ENCODE data around the gene CHSY1. TPM values are rescaled to one million over a fixed set of nuclear protein-coding genes. Genes with fewer than 3 reads are reported as not detected.

The CHSY1 gene
- total RNA-seq, 1 experiment from 2014 or later: 59.1 TPM

GRCh38 chr15:101262551-101262950 lies 10.7 kb upstream of the CHSY1 start:
- H3K36me3 Mint-ChIP-seq: no peaks in the 10 kb centered on the region
- H3K9me3 Mint-ChIP-seq: no peaks in the 10 kb centered on the region; the same call in 1 of the 2 replicates
- H3K4me3 Mint-ChIP-seq: no peak overlapping the region
- ATAC-seq (no peak), DNase-seq (ENCODE audit: low spot score) (no peak)
- peaks cover 20% of the 10 kb centered on the region for H3K4me1 Mint-ChIP-seq
- no peak overlapping the region for H3K27ac Mint-ChIP-seq
- TF ChIP-seq RORB (CRISPR knock-in tag; IDR thresholded peaks at IDR 0.05) (no peak), GRHL2 (CRISPR knock-in tag; IDR thresholded peaks at IDR 0.05; ENCODE audit: insufficient replicate concordance, severe bottlenecking) (no peak)
- ChIA-PET CTCF (no interaction called here), POLR2A (no interaction called here)
- H3K27me3 Mint-ChIP-seq (ENCODE audit: low read depth): no peaks in the 10 kb centered on the region

GRCh38 chr15:101258238-101259144 lies 6.6 kb upstream of the CHSY1 start:
- Mint-ChIP-seq H3K36me3 (no peaks in the 10 kb centered on the region), H3K27me3 (ENCODE audit: low read depth) (no peaks in the 10 kb centered on the region), H3K27ac (no peak overlapping the region), H3K4me3 (no peak overlapping the region), H3K9me3 (no peaks in the 10 kb centered on the region; the same call in 1 of the 2 replicates), H3K4me1 (peaks cover 38% of the 10 kb centered on the region)
- DNase-seq (ENCODE audit: low spot score): peak; percentile 45
- TF ChIP-seq, protein P1, sequence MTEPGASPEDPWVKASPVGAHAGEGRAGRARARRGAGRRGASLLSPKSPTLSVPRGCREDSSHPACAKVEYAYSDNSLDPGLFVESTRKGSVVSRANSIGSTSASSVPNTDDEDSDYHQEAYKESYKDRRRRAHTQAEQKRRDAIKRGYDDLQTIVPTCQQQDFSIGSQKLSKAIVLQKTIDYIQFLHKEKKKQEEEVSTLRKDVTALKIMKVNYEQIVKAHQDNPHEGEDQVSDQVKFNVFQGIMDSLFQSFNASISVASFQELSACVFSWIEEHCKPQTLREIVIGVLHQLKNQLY (CRISPR knock-in tag; IDR thresholded peaks at IDR 0.05): no peak
- TF ChIP-seq CTCF (IDR thresholded peaks at IDR 0.05): peak; percentile 48
- CTCF ChIA-PET: interaction anchor here (0.6 to 8.1 kb wide), 34 partner anchors 9 to 341 kb away, joined by 3 to 128 read pairs (median 5); partner anchors contain the start of gene LRRK1
- peak; percentile 62 for ATAC-seq
- POLR2A ChIA-PET: interaction anchor here (0.8 kb wide), 1 partner anchor 176 kb away, joined by 3 read pairs; no protein-coding TSS in a partner anchor

DNA sequence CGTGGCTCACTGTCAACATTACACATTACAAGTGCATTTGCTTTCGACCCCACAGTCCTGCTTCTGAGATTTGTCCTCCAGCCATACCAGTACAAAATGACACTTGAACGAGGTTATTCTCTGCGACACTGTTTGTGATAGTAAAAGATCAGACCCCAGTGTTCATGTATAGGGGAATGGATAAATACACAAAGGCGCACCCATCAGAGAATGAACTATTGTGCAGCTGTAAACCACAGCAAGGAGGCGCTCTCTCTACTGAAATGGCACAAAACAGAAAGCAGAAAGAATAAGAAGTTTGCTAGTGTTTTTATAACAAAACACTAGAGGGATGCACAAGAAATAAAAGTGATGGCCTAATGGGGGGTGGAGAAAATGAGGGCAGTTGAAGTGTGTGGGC lies 4.9 kb upstream of the CHSY1 start:
- H3K4me1 Mint-ChIP-seq: peaks cover 49% of the 10 kb centered on the region
- no peaks in the 10 kb centered on the region for H3K9me3 Mint-ChIP-seq
- ChIA-PET CTCF (interaction anchor here (0.6 to 8.1 kb wide), 18 partner anchors 10 to 339 kb away, joined by 3 to 128 read pairs (median 6); partner anchors contain the start of gene LRRK1), POLR2A (no interaction called here)
- no peaks in the 10 kb centered on the region for H3K36me3 Mint-ChIP-seq
- TF ChIP-seq FOXK1 (CRISPR knock-in tag; IDR thresholded peaks at IDR 0.05) (no peak), ELF4 (CRISPR knock-in tag; IDR thresholded peaks at IDR 0.05; ENCODE audit: low read depth) (no peak), CTCF (IDR thresholded peaks at IDR 0.05) (peak; percentile 31; the same call in 1 of the 2 replicates), ZNF317 (CRISPR knock-in tag; IDR thresholded peaks at IDR 0.05; ENCODE audit: borderline replicate concordance, low read depth) (no peak)
- TF ChIP-seq, protein P2, sequence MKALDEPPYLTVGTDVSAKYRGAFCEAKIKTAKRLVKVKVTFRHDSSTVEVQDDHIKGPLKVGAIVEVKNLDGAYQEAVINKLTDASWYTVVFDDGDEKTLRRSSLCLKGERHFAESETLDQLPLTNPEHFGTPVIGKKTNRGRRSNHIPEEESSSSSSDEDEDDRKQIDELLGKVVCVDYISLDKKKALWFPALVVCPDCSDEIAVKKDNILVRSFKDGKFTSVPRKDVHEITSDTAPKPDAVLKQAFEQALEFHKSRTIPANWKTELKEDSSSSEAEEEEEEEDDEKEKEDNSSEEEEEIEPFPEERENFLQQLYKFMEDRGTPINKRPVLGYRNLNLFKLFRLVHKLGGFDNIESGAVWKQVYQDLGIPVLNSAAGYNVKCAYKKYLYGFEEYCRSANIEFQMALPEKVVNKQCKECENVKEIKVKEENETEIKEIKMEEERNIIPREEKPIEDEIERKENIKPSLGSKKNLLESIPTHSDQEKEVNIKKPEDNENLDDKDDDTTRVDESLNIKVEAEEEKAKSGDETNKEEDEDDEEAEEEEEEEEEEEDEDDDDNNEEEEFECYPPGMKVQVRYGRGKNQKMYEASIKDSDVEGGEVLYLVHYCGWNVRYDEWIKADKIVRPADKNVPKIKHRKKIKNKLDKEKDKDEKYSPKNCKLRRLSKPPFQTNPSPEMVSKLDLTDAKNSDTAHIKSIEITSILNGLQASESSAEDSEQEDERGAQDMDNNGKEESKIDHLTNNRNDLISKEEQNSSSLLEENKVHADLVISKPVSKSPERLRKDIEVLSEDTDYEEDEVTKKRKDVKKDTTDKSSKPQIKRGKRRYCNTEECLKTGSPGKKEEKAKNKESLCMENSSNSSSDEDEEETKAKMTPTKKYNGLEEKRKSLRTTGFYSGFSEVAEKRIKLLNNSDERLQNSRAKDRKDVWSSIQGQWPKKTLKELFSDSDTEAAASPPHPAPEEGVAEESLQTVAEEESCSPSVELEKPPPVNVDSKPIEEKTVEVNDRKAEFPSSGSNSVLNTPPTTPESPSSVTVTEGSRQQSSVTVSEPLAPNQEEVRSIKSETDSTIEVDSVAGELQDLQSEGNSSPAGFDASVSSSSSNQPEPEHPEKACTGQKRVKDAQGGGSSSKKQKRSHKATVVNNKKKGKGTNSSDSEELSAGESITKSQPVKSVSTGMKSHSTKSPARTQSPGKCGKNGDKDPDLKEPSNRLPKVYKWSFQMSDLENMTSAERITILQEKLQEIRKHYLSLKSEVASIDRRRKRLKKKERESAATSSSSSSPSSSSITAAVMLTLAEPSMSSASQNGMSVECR (CRISPR knock-in tag; IDR thresholded peaks at IDR 0.05; ENCODE audit: borderline replicate concordance): no peak
- TF ChIP-seq, protein P3, sequence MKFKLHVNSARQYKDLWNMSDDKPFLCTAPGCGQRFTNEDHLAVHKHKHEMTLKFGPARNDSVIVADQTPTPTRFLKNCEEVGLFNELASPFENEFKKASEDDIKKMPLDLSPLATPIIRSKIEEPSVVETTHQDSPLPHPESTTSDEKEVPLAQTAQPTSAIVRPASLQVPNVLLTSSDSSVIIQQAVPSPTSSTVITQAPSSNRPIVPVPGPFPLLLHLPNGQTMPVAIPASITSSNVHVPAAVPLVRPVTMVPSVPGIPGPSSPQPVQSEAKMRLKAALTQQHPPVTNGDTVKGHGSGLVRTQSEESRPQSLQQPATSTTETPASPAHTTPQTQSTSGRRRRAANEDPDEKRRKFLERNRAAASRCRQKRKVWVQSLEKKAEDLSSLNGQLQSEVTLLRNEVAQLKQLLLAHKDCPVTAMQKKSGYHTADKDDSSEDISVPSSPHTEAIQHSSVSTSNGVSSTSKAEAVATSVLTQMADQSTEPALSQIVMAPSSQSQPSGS (CRISPR knock-in tag; IDR thresholded peaks at IDR 0.05; ENCODE audit: borderline replicate concordance, low read depth): no peak
- ATAC-seq (no peak), DNase-seq (ENCODE audit: low spot score) (no peak)
- no peak overlapping the region for H3K27ac Mint-ChIP-seq
- no peak overlapping the region for H3K4me3 Mint-ChIP-seq
- H3K27me3 Mint-ChIP-seq (ENCODE audit: low read depth): no peaks in the 10 kb centered on the region

All from WTC11 (cell line).